DND-41 (cell line): ENCODE measurements around the gene MTA1.

Source experiments
- CTCF ChIP-seq: IDR thresholded peaks from 2 replicates; pipeline ENCODE4 v1.5.1; 2012; ENCODE audit warnings: borderline replicate concordance, low read length, moderate library complexity, mild to moderate bottlenecking; ENCODE audit not compliant: poor library complexity, severe bottlenecking; ENCODE audit errors: extremely low read depth
- EZH2 ChIP-seq: IDR thresholded peaks from 3 replicates; pipeline ENCODE4 v1.6.1; 2012; ENCODE audit warnings: borderline replicate concordance, low read depth, mild to moderate bottlenecking, moderate library complexity, low read length, inconsistent platforms; ENCODE audit not compliant: severe bottlenecking

- TF ChIP-seq CTCF (no peak), EZH2 (no peak)
Measured at GRCh38 chr14:105495101-105495989, 75.7 kb downstream of the MTA1 start.
